Small intestine (tissue), 7 donors: ENCODE measurements around the gene VEGFB. TPM values are rescaled to one million over a fixed set of nuclear protein-coding genes. Genes with fewer than 3 reads are reported as not detected.

ENCODE experiments used
- DNase-seq, 2 donors: peaks; one replicate each; pipeline versions ENCODE4 v3.0.0 to v3.0.0-alpha.2; 2013
- FAIRE-seq: peaks from 2 replicates; lab custom pipeline; 2012; peaks lifted over from hg19 to GRCh38; lab: Jason Lieb, UNC
- H3K27ac ChIP-seq, 3 donors: one replicate each; pipeline ENCODE4 v1.5.1; 2013; ENCODE audit warnings: low read length in 2 of 3, mild to moderate bottlenecking in 2 of 3, control low read depth in 1 of 3, inconsistent platforms in 1 of 3, low read depth in 1 of 3, moderate library complexity in 1 of 3
- H3K27me3 ChIP-seq, 3 donors: one replicate each; pipeline ENCODE4 v1.6.1; 2013; ENCODE audit warnings: low read length in 3 of 3, inconsistent platforms in 1 of 3; ENCODE audit not compliant: control insufficient read depth in 3 of 3, insufficient read depth in 3 of 3
- H3K36me3 ChIP-seq, 3 donors: one replicate each; pipeline ENCODE4 v1.6.1; 2013; ENCODE audit warnings: low read length in 3 of 3, inconsistent platforms in 1 of 3, low read depth in 1 of 3, mild to moderate bottlenecking in 1 of 3, moderate library complexity in 1 of 3; ENCODE audit not compliant: control insufficient read depth in 3 of 3, insufficient read depth in 2 of 3
- H3K4me1 ChIP-seq, 3 donors: one replicate each; pipeline ENCODE4 v1.6.1; 2013; ENCODE audit warnings: low read length in 2 of 3, inconsistent platforms in 1 of 3, low read depth in 1 of 3, mild to moderate bottlenecking in 1 of 3, moderate library complexity in 1 of 3; ENCODE audit not compliant: control insufficient read depth in 3 of 3, insufficient read depth in 2 of 3
- H3K4me3 ChIP-seq, 3 donors: one replicate each; pipeline ENCODE4 v1.5.1; 2013; ENCODE audit warnings: low read length in 3 of 3, control low read depth in 1 of 3, inconsistent platforms in 1 of 3, low read depth in 1 of 3, mild to moderate bottlenecking in 1 of 3, moderate library complexity in 1 of 3
- H3K9me3 ChIP-seq, 2 donors: one replicate each; pipeline ENCODE4 v1.6.1; 2013; ENCODE audit warnings: low read depth in 1 of 2, low read length in 1 of 2; ENCODE audit not compliant: control insufficient read depth in 2 of 2, insufficient read depth in 1 of 2
- WGBS, 3 donors: extraction: QIAGEN DNeasy Blood & Tissue Kit; methylation state at CpG; one replicate each; pipeline ENCODE4 v1.1.7; 2013; 5-methylcytosine and 5-hydroxymethylcytosine counted together
- polyA plus RNA-seq, 4 donors: library from polyadenylated mRNA; stranded (reverse) in 3 of 4; unstranded in 1 of 4; fragments of 200-250 nt in 3 of 4; fragments of 120-200 nt in 1 of 4; gene quantifications; one replicate each; pipeline versions ENCODE4 v1.2.1 to v1.2.3, GENCODE V29; 2013
- donor health status: healthy with polysubstance abuse.
- donor health status: control.
- donor health status: control.
- donor health status: Bipolar disorder and iron deficiency.
- donor health status: healthy.

VEGFB gene
- polyA plus RNA-seq, 4 donors, result 34.8 to 109 (median 48.1) TPM

- no peaks in the 10 kb centered on the region for H3K9me3 ChIP-seq
- peaks cover 0 to 16% (median 2%) of the 10 kb centered on the region in 3 donors for H3K4me1 ChIP-seq
- peak overlapping the region in 1 of 3 donors; percentile 25 for H3K27ac ChIP-seq
- no peak for DNase-seq
- H3K36me3 ChIP-seq, result peaks cover 22 to 79% (median 38%) of the 10 kb centered on the region in 3 donors
- no peak overlapping the region for H3K4me3 ChIP-seq
- WGBS, 3 donors, result 71 to 83% (median 76%) methylated on average over 15 of the region's 15 CpGs
- no peak for FAIRE-seq
- H3K27me3 ChIP-seq, result no peaks in the 10 kb centered on the region
Observed at GRCh38 chr11:64266339-64266738, 32.0 kb downstream of the VEGFB start.

GRCh38 chr11:64267207-64267945, 33.0 kb downstream of the VEGFB start:
- H3K27ac ChIP-seq, result peak overlapping the region in 2 of 3 donors; percentile 84 to 87
- WGBS, 3 donors, result 34 to 69% (median 49%) methylated on average over 25 to 27 of the region's 27 CpGs
- H3K27me3 ChIP-seq, result no peaks in the 10 kb centered on the region
- H3K4me3 ChIP-seq, result no peak overlapping the region
- H3K36me3 ChIP-seq, result peaks cover 14 to 71% (median 32%) of the 10 kb centered on the region in 3 donors
- FAIRE-seq (no peak), DNase-seq (peak in 1 of 2 donors; percentile 64)
- no peaks in the 10 kb centered on the region for H3K9me3 ChIP-seq
- peaks cover 0 to 24% (median 4%) of the 10 kb centered on the region in 3 donors for H3K4me1 ChIP-seq

- FAIRE-seq (no peak), DNase-seq (peak in 1 of 2 donors; percentile 71)
- Histone ChIP-seq H3K4me1 (peaks cover 0 to 32% (median 4%) of the 10 kb centered on the region in 3 donors), H3K27me3 (no peaks in the 10 kb centered on the region), H3K4me3 (peak overlapping the region in 1 of 3 donors; percentile 44), H3K9me3 (no peaks in the 10 kb centered on the region), H3K36me3 (peaks cover 8 to 65% (median 23%) of the 10 kb centered on the region in 3 donors), H3K27ac (peak overlapping the region; percentile 83 to 87 (median 84))
- 22 to 32% (median 32%) methylated on average over 19 to 23 of the region's 23 CpGs for WGBS, 3 donors
Observed at GRCh38 chr11:64268025-64268892, 33.9 kb downstream of the VEGFB start.

- WGBS, 3 donors, result 1% methylated on average over 30 to 34 of the region's 34 CpGs
- peaks cover 0 to 39% (median 4%) of the 10 kb centered on the region in 3 donors for H3K4me1 ChIP-seq
- H3K9me3 ChIP-seq, result no peaks in the 10 kb centered on the region
- no peaks in the 10 kb centered on the region for H3K27me3 ChIP-seq
- H3K27ac ChIP-seq, result peak overlapping the region; percentile 83 to 87 (median 84)
- peak; percentile 59 to 66 for DNase-seq
- H3K36me3 ChIP-seq, result peaks cover 4 to 62% (median 18%) of the 10 kb centered on the region in 3 donors
- peak overlapping the region; percentile 44 to 59 (median 59) for H3K4me3 ChIP-seq
- no peak for FAIRE-seq
Observed at GRCh38 chr11:64268893-64269539, 34.6 kb downstream of the VEGFB start.

GRCh38 chr11:64269540-64270220, 35.3 kb downstream of the VEGFB start:
- Histone ChIP-seq H3K9me3 (no peaks in the 10 kb centered on the region), H3K4me3 (peak overlapping the region; percentile 59 to 65 (median 59)), H3K36me3 (peaks cover 4 to 56% (median 13%) of the 10 kb centered on the region in 3 donors), H3K4me1 (peaks cover 0 to 39% (median 4%) of the 10 kb centered on the region in 3 donors), H3K27ac (peak overlapping the region; percentile 83 to 92 (median 87)), H3K27me3 (no peaks in the 10 kb centered on the region)
- FAIRE-seq (no peak), DNase-seq (peak; percentile 99)
- WGBS, 3 donors, result 0% methylated on average over 48 to 58 of the region's 58 CpGs

- Histone ChIP-seq H3K9me3 (no peaks in the 10 kb centered on the region), H3K36me3 (peaks cover 7 to 57% (median 10%) of the 10 kb centered on the region in 3 donors), H3K4me1 (peaks cover 0 to 23% (median 2%) of the 10 kb centered on the region in 3 donors), H3K4me3 (no peak overlapping the region), H3K27ac (no peak overlapping the region), H3K27me3 (no peaks in the 10 kb centered on the region)
- WGBS, 3 donors, result 91 to 95% (median 94%) methylated on average over 15 of the region's 15 CpGs
- no peak for FAIRE-seq
- DNase-seq, result no peak
Observed at GRCh38 chr11:64275031-64275800, 40.8 kb downstream of the VEGFB start.

GRCh38 chr11:64275841-64276240, 41.5 kb downstream of the VEGFB start:
- Histone ChIP-seq H3K36me3 (peaks cover 7 to 61% (median 10%) of the 10 kb centered on the region in 3 donors), H3K9me3 (no peaks in the 10 kb centered on the region), H3K27me3 (no peaks in the 10 kb centered on the region), H3K27ac (no peak overlapping the region), H3K4me1 (peaks cover 0 to 23% (median 2%) of the 10 kb centered on the region in 3 donors), H3K4me3 (no peak overlapping the region)
- 82 to 93% (median 85%) methylated on average over 2 of the region's 2 CpGs for WGBS, 3 donors
- no peak for DNase-seq
- FAIRE-seq, result no peak
